ENCODE results near the gene MRC2.
"Not testable (repeated sequence)": the region's sequence is repeated elsewhere in the genome, so short reads cannot be mapped to it uniquely, and the experiment has no call there.

The MRC2 gene

DNA sequence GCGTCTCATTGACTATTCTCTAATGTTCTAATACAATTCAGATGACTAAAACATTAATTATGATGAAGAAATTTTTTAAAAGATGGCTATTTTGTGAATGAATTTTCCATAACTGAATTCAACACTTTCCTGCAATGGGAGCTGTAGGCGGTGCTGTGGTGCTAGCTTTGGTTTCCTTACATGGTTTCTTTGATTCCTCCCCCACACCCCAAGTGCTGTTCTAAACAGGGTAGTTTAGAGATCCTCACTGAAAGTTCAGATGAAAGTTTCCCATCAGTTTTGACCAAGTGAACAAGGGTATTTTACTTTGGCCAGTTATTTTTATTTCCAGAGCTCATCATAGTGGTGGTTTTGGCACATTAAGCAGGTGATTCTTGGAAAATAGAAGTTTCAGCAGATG lies 26.0 kb upstream of the MRC2 start:
- no peaks in the 10 kb centered on the region for H3K9me3 Mint-ChIP-seq
- H3K36me3 Mint-ChIP-seq: peaks cover 21% of the 10 kb centered on the region
- H3K27me3 Mint-ChIP-seq: no peaks in the 10 kb centered on the region
- no peaks in the 10 kb centered on the region for H3K4me1 Mint-ChIP-seq
- H3K4me3 Mint-ChIP-seq: no peak overlapping the region
- H3K27ac Mint-ChIP-seq: no peak overlapping the region

DNA sequence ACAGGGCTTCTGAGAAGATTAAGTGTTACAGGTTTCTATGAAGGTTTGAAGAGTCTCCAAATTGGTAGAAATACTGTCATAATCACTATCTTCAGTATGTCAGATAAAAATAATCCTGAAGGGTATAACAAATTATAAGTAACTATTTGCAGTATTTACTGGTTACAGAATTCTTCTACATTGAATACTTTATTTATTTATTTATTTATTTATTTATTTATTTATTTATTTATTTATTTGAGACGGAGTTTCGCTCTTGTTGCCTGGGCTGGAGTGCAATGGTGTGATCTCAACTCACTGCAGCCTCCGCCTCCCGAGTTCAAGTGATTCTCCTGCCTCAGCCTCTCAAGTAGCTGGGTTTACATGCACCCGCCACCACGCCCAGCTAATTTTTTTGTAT lies 23.7 kb upstream of the MRC2 start:
- not testable (repeated sequence) for H3K27me3 Mint-ChIP-seq, H3K27ac Mint-ChIP-seq, H3K4me1 Mint-ChIP-seq, H3K4me3 Mint-ChIP-seq, H3K9me3 Mint-ChIP-seq
- peaks cover 23% of the 10 kb centered on the region for H3K36me3 Mint-ChIP-seq

DNA sequence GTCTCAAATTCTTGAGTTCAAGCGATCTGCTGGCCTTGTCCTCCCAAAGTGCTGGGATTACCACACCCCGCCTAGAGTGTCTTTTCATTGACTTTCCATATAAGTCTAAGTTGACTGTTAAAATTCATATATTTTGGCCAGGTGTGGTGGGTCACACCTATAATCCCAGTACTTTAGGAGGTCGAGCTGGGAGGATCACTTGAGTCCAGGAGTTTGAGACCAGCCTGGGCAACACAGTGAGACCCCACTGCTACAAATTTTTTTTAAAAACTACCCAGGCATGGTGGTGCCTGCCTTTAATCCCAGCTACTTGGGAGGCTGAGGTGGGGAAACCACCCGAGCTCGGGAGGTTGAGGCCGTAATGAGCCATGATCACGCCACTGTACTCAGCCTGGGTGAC lies 21.9 kb upstream of the MRC2 start:
- H3K36me3 Mint-ChIP-seq: peaks cover 22% of the 10 kb centered on the region
- no peaks in the 10 kb centered on the region for H3K4me1 Mint-ChIP-seq
- no peaks in the 10 kb centered on the region for H3K9me3 Mint-ChIP-seq
- no peaks in the 10 kb centered on the region for H3K27me3 Mint-ChIP-seq
- H3K27ac Mint-ChIP-seq: no peak overlapping the region
- H3K4me3 Mint-ChIP-seq: no peak overlapping the region

DNA sequence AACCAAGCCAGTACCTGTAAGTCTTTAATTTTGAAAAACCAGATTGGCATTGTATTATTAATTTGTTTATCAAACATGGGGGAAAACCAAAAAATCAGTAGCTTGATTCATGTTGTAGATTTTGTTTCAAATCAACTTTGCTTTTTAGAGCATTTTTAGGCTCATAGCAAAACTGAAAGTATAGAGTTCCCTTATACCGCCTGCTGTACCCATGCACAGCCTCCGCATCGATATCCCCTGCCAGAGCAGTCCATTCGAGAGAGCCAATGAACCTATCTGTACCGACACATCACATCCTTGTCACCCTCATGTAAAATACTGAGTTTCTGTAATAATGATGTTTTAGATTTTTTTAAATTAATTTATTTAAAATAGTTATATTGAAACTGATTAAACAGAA lies 16.2 kb upstream of the MRC2 start:
- H3K36me3 Mint-ChIP-seq: peaks cover 19% of the 10 kb centered on the region
- no peak overlapping the region for H3K4me3 Mint-ChIP-seq
- H3K27ac Mint-ChIP-seq: no peak overlapping the region
- H3K4me1 Mint-ChIP-seq: no peaks in the 10 kb centered on the region
- H3K27me3 Mint-ChIP-seq: no peaks in the 10 kb centered on the region
- H3K9me3 Mint-ChIP-seq: no peaks in the 10 kb centered on the region

DNA sequence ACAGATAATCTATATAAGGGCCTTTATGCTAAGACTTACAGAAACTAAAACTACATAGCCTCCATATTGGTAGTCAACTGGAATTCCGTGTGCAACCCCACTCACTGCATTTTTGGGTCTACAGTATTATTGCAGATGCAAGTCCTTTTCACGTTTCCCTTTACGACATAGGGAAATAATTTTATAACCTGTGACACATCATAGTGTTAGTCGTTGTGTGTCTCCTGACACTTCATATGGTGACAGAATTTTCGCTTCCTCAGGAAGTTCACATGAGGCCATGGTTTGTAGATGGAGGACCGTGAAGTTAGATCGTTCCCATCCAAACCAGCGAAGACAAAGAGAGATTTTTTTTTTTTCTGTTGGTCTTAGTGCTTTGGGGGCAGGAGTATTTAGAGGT lies 15.7 kb upstream of the MRC2 start:
- Mint-ChIP-seq H3K4me3 (no peak overlapping the region), H3K9me3 (no peaks in the 10 kb centered on the region), H3K27me3 (no peaks in the 10 kb centered on the region), H3K27ac (no peak overlapping the region), H3K36me3 (peaks cover 18% of the 10 kb centered on the region), H3K4me1 (no peaks in the 10 kb centered on the region)

DNA sequence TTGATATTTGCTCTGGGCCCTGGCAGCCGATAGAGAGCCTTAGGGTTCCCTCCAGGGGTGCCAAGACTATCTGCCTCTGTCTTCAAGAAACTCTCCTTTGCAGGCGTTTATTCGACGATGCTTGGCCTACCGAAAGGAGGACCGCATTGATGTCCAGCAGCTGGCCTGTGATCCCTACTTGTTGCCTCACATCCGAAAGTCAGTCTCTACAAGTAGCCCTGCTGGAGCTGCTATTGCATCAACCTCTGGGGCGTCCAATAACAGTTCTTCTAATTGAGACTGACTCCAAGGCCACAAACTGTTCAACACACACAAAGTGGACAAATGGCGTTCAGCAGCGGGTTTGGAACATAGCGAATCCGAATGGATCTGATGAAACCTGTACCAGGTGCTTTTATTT lies 15.2 kb upstream of the MRC2 start:
- H3K27me3 Mint-ChIP-seq, H3K27ac Mint-ChIP-seq, H3K9me3 Mint-ChIP-seq, H3K4me1 Mint-ChIP-seq, H3K4me3 Mint-ChIP-seq: not testable (repeated sequence)
- H3K36me3 Mint-ChIP-seq: peaks cover 16% of the 10 kb centered on the region

DNA sequence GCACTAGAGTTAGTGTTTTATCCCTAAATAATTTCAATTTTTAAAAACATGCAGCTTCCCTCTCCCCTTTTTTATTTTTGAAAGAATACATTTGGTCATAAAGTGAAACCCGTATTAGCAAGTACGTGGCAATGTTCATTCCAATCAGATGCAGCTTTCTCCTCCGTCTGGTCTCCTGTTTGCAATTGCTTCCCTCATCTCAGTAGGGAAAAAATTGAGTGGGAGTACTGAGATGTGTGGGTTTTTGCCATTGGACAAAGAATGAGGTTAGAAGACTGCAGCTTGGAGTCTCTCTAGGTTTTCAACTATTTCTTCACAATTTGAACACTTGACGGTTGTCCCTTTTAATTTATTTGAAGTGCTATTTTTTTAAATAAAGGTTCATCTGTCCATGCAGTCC lies 14.4 kb upstream of the MRC2 start:
- peaks cover 11% of the 10 kb centered on the region for H3K36me3 Mint-ChIP-seq
- H3K9me3 Mint-ChIP-seq, H3K4me3 Mint-ChIP-seq, H3K27ac Mint-ChIP-seq, H3K27me3 Mint-ChIP-seq, H3K4me1 Mint-ChIP-seq: not testable (repeated sequence)

DNA sequence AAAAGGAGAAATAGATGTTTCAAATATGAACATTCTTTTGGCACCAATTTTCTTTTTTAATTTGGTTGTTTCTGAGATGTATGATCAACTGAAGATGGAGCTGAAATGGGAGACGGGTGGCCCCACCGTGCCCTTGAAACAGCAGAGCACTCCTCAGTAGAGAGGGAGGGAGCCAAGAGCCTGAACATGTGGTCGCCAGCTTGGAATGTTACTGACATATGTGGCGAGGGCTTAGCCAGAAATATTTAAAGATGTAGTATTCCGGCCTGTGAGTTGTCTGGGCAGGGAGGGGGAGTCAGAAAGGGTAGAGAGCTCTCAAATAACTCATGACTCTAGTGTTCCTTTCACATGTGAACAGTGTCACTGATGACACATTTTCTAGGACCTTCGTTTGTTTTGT lies 13.3 kb upstream of the MRC2 start:
- H3K27ac Mint-ChIP-seq: no peak overlapping the region
- peaks cover 9% of the 10 kb centered on the region for H3K36me3 Mint-ChIP-seq
- H3K27me3 Mint-ChIP-seq: no peaks in the 10 kb centered on the region
- H3K4me1 Mint-ChIP-seq: no peaks in the 10 kb centered on the region
- H3K9me3 Mint-ChIP-seq: no peaks in the 10 kb centered on the region
- no peak overlapping the region for H3K4me3 Mint-ChIP-seq

DNA sequence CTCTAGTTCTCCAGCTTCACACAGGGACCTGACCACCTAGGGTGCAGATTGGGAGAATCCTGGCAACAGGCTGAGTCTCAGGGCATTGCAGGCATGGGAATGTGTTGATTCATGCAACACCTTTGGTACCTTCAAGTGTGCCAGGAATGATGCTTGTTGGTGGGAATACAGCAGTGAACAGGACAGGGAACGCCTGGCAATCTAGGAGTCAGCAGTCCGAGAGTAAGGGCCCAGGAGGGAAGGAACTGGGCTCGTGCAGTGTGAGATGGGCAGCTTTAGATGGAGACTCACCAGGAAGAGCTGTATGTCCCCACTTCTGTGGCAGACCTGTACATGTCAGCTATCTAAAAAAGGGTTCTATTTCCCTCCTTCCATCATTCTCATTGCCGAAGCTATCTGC lies 12.0 kb upstream of the MRC2 start:
- Mint-ChIP-seq H3K4me1 (no peaks in the 10 kb centered on the region), H3K27ac (no peak overlapping the region), H3K9me3 (no peaks in the 10 kb centered on the region), H3K36me3 (peaks cover 5% of the 10 kb centered on the region), H3K4me3 (no peak overlapping the region), H3K27me3 (no peaks in the 10 kb centered on the region)

DNA sequence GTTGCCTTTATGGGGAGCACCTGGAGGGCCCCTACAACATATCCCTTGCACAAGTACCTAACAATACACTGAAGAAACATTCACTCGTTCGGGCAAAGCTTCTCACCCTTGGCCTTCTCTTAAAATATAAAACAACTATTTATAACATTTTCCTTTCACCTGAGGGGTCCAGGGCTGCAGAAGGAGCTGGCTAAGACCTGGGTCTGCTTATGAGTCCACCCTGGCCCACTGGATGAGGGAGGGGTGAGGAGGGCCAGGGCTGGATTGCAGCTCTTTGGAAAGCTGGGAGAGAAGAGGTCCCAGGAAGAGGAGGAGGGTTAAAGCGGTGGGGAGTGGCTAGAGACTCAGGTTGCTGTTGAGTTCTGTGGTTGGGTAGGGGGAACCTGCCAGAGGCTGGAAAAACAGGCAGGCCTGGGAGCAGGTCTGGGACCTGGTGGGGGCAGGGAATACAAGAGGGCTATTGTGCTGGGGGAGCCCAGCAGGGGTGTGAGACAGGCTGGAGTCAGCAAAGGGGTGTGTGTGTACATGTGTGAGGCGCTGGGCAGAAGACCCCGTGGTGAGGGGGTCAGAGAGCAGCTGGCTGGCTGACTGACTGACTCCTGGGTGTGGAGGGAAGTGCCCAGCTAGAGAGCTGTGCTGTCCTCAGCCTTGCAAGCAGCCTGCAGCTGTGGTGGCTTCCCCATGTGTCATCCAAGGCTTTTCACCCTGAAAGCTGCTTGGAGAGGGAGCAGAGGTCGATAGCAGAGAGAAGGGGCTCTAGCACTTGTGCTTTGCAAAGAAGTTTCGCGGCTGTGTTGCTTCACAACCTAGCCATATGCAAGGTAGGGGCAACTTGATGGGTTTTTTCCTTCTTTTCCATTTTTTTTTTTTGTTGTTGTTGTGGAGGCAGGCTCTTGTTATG lies 10.2 kb upstream of the MRC2 start:
- Mint-ChIP-seq H3K27me3 (no peaks in the 10 kb centered on the region), H3K4me3 (no peak overlapping the region), H3K36me3 (peaks cover 4% of the 10 kb centered on the region), H3K4me1 (no peaks in the 10 kb centered on the region), H3K9me3 (no peaks in the 10 kb centered on the region), H3K27ac (no peak overlapping the region)

DNA sequence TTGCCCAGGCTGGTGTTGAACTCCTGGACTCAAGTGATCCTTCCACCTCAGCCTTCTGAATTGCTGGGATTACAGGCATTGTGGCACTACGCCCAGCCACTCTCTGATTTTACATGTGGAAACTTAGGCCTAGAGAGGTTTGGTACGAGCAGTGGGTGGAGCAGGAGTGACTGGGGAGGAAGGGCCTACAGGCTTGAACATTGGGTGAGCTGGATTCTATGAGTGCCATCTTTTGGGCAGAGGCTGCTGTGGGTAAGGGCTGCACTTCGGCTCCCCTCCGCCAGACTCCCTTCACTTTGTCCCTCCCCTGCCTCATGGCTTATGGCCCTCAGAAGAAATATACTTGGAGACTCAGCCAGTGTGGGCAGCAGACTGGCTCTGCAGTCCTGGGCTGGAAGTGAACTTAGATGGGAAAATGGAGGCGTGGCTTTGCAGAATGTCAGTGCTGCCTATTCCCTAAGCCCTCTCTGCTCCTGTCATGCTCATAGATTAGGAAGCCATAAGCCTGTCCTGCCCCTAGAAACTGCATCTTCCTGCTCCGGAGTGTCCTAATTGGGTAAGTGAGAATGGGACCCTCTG lies 9.5 kb upstream of the MRC2 start:
- Mint-ChIP-seq H3K4me3 (no peak overlapping the region), H3K9me3 (no peaks in the 10 kb centered on the region), H3K4me1 (no peaks in the 10 kb centered on the region), H3K36me3 (peaks cover 4% of the 10 kb centered on the region), H3K27me3 (no peaks in the 10 kb centered on the region), H3K27ac (no peak overlapping the region)

DNA sequence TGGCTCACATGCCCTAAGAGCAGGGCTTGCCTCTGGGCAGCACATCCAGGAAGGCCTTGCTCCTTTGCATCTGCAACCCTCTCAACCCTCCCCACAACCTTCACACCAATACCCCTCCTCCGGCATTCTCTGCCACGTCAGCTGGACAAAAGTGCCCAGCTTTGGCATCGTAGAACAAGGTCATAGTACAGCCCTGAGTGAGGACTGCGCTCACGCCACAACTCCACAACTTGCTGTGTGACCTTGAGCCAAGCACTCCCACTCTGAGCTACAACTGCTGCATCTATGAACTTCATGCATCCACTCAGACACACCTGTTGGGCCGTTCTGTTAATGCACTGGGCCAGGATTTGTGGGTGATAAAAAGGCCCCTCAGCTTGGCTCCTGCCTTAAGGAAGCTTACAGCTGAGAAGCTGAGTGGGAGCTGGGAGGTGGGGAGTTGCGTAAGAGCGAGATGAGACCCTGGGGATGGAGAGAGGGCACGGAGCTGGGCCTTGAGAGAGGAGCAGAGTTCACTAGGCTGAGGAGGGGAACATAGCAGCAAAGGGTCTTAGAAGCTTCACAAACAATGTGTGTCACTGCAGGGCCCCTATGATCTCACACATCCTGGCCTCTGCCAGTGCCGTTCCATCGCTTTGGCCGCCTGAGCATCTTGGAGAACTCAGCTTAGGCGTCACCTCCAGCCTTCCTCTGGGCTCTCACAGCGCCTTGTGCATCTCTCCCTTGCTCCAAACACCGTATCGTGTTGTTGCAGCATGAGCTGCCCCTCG lies 8.6 kb upstream of the MRC2 start:
- H3K36me3 Mint-ChIP-seq: peaks cover 4% of the 10 kb centered on the region
- no peak overlapping the region for H3K4me3 Mint-ChIP-seq
- no peaks in the 10 kb centered on the region for H3K4me1 Mint-ChIP-seq
- H3K27ac Mint-ChIP-seq: no peak overlapping the region
- H3K27me3 Mint-ChIP-seq: no peaks in the 10 kb centered on the region
- H3K9me3 Mint-ChIP-seq: no peaks in the 10 kb centered on the region

DNA sequence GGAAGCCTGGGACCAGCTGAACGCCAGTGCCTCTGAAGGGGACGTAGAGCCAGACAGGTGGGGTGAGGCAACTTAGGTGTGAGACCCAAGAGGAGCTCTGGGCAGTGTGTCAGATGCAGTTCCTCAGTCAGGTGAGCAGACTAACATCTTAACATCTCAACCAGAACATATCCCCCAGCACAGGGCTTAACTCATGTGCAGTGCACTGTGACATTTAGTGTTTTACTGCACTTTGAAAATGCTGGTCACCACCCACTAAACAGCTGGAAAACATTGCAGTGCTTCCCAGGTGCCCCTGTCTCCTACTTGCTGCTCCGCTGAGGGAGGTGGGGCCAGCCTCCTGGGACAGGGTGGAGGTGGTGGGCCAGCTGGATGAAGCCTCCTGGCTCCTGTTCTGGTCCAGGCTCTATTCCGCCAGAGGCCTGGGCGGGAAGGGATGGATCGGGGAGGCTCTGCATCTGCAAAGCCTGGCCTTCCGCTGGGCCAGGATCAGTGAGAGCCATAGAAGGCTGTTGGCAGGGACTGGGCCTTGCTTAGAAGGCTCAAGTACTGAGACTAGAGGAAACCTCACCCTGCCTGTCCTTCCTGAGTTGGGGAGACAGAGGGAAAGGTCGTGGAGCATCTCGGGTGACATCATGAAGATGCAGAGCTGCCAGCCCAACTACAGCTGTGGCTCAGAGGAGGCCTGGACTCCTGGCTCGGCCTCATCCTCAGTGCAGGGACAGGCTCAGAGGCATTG lies 7.9 kb upstream of the MRC2 start:
- no peak overlapping the region for H3K27ac Mint-ChIP-seq
- H3K4me1 Mint-ChIP-seq: no peaks in the 10 kb centered on the region
- no peaks in the 10 kb centered on the region for H3K27me3 Mint-ChIP-seq
- no peak overlapping the region for H3K4me3 Mint-ChIP-seq
- H3K36me3 Mint-ChIP-seq: peaks cover 4% of the 10 kb centered on the region
- no peaks in the 10 kb centered on the region for H3K9me3 Mint-ChIP-seq

DNA sequence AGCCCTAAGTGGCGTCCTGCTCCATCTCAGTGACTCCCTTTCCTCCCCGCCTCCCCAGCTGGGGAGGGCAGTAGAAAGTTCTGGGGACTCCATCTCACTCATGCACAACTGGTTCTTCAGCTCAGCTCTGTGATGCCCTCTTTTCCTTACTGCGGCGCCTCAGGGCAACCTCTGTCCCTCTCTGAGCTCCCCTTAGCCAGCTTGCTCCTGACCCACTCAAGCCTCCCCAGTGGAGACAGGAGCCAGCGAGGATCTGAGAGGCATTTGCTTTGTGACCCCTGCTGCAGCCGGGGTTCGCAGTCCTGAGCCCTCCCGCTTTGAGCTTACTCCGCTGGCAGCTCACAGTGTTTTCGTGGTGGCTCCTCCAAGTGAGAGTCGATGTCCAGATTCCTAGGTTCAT lies 6.2 kb upstream of the MRC2 start:
- H3K9me3 Mint-ChIP-seq: no peaks in the 10 kb centered on the region
- peaks cover 4% of the 10 kb centered on the region for H3K4me1 Mint-ChIP-seq
- H3K27me3 Mint-ChIP-seq: no peaks in the 10 kb centered on the region
- H3K27ac Mint-ChIP-seq: no peak overlapping the region
- H3K4me3 Mint-ChIP-seq: no peak overlapping the region
- no peaks in the 10 kb centered on the region for H3K36me3 Mint-ChIP-seq

DNA sequence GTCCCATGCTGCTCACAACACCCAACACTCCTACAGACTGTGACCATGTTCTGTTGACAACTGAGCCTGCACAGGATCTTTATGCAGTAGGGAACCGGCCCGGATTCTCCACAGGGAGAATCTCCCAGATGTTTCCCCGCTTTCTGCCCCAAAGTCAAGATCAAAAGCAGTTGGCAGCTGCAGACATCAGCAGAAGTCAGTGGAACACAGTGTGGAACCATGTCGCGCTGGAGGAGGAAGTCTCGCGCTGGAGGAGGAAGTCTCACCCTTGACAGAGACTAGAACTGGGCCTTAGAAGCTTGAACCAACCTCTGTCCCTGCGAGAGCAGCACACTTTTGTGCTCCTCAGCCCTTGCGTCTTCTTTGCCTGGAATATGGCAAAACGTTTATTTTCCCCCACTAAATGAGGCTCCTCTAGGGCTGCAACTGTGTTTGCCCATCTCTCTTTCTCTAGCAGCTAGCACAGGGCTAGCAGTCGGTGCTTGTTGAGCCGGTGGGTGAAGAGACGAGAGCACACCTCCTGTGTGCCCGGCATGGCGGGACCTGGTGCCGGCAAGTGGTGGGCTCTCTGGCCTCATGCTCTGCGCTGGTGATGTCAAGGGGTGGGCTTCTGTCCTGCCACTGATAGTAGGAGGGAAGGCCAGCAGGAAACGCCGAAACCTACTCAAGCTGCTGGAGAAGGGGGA lies 2.1 kb upstream of the MRC2 start:
- Mint-ChIP-seq H3K4me3 (no peak overlapping the region), H3K9me3 (no peaks in the 10 kb centered on the region), H3K36me3 (no peaks in the 10 kb centered on the region), H3K4me1 (peaks cover 12% of the 10 kb centered on the region), H3K27me3 (peaks cover 5% of the 10 kb centered on the region), H3K27ac (no peak overlapping the region)
